ENCODE data around the gene PJA2.
"Not testable (repeated sequence)": the region's sequence is repeated elsewhere in the genome, so short reads cannot be mapped to it uniquely, and the experiment has no call there.

PJA2 gene

GRCh38 chr5:109450129-109450877 is 40.5 kb upstream of the PJA2 start:
- Histone ChIP-seq H3K4me3 (no peak overlapping the region), H3K27ac (no peak overlapping the region)
- no peak for TF ChIP-seq CTCF (IDR thresholded peaks at IDR 0.05)
- DNase-seq (ENCODE audit: low spot score): no peak

- TF ChIP-seq CTCF (IDR thresholded peaks at IDR 0.05): no peak
- DNase-seq (ENCODE audit: low spot score): no peak
- Histone ChIP-seq H3K27ac (no peak overlapping the region), H3K4me3 (no peak overlapping the region)
Measured at GRCh38 chr5:109448838-109449237, 39.1 kb upstream of the PJA2 start.

GRCh38 chr5:109439590-109439989 is 29.8 kb upstream of the PJA2 start:
- TF ChIP-seq CTCF (IDR thresholded peaks at IDR 0.05): no peak
- no peak overlapping the region for H3K4me3 ChIP-seq
- DNase-seq (ENCODE audit: low spot score): no peak

GRCh38 chr5:109426075-109426474 is 16.3 kb upstream of the PJA2 start:
- DNase-seq (ENCODE audit: low spot score): no peak
- TF ChIP-seq CTCF (IDR thresholded peaks at IDR 0.05): no peak
- Histone ChIP-seq H3K27ac (no peak overlapping the region), H3K4me3 (no peak overlapping the region)

More at GRCh38 chr5:109439590-109439989, 29.8 kb upstream of the PJA2 start:
- H3K27ac ChIP-seq: no peak overlapping the region

GRCh38 chr5:109425521-109425920 is 15.7 kb upstream of the PJA2 start:
- not testable (repeated sequence) for DNase-seq (ENCODE audit: low spot score); H3K4me3 ChIP-seq; H3K27ac ChIP-seq

- no peak for TF ChIP-seq CTCF (IDR thresholded peaks at IDR 0.05)
- H3K4me3 ChIP-seq: no peak overlapping the region
- no peak for DNase-seq (ENCODE audit: low spot score)
- no peak overlapping the region for H3K27ac ChIP-seq
Measured at GRCh38 chr5:109421956-109422355, 12.2 kb upstream of the PJA2 start.

GRCh38 chr5:109418712-109419352 is 9.1 kb upstream of the PJA2 start:
- DNase-seq (ENCODE audit: low spot score): no peak
- H3K4me3 ChIP-seq: no peak overlapping the region
- no peak overlapping the region for H3K27ac ChIP-seq
- TF ChIP-seq CTCF (IDR thresholded peaks at IDR 0.05): no peak
